Measurements from ENCODE around the gene C22orf31.
A peak's percentile ranks its signal among the peaks of the same experiment; 100 is the strongest.

C22orf31 gene

GRCh38 chr22:29080106-29080975, 18.7 kb upstream of the C22orf31 start:
- no peak for DNase-seq

- DNase-seq, result no peak
Measured at GRCh38 chr22:29079218-29079901, 17.7 kb upstream of the C22orf31 start.

- DNase-seq, result no peak
Measured at GRCh38 chr22:29078869-29079207, 17.2 kb upstream of the C22orf31 start.

- no peak for DNase-seq
Measured at GRCh38 chr22:29078036-29078868, 16.6 kb upstream of the C22orf31 start.

- no peak for DNase-seq
Measured at GRCh38 chr22:29074276-29074772, 12.7 kb upstream of the C22orf31 start.

- DNase-seq, result no peak
Measured at GRCh38 chr22:29073618-29074275, 12.1 kb upstream of the C22orf31 start.

GRCh38 chr22:29072979-29073617, 11.5 kb upstream of the C22orf31 start, which contains the start of gene KREMEN1:
Gene KREMEN1, plus strand, starts transcription at chr22:29073035. Its CDS starts 96 bp downstream, at chr22:29073131.
- no peak for DNase-seq

- peak; percentile 47 for DNase-seq
Measured at GRCh38 chr22:29072193-29072978, 10.8 kb upstream of the C22orf31 start.

GRCh38 chr22:29071261-29072045, 9.8 kb upstream of the C22orf31 start:
- no peak for DNase-seq

GRCh38 chr22:29070490-29070889, 8.9 kb upstream of the C22orf31 start:
- DNase-seq, result no peak

- DNase-seq, result no peak
Measured at GRCh38 chr22:29069463-29069862, 7.8 kb upstream of the C22orf31 start.

GRCh38 chr22:29065468-29066190, 4.0 kb upstream of the C22orf31 start:
- DNase-seq, result no peak

- DNase-seq, result no peak
Measured at GRCh38 chr22:29062286-29062821, 723 bp upstream of the C22orf31 start.

- DNase-seq, result no peak
Measured at GRCh38 chr22:29060931-29061330, 700 bp downstream of the C22orf31 start.

GRCh38 chr22:29060251-29060869, 1.3 kb downstream of the C22orf31 start:
- no peak for DNase-seq

GRCh38 chr22:29056472-29056871, 5.2 kb downstream of the C22orf31 start:
- no peak for DNase-seq

- DNase-seq, result no peak
Measured at GRCh38 chr22:29055192-29055830, 6.3 kb downstream of the C22orf31 start.

- no peak for DNase-seq
Measured at GRCh38 chr22:29054251-29054767, 7.3 kb downstream of the C22orf31 start.
